OCI-LY3 (cell line): ENCODE data around the gene C1orf105.

Experiments
- H2AFZ ChIP-seq: fragments of 200-600, 300-600 bp; shearing (Covaris generic); 2 replicates; pipeline ENCODE4 v1.6.0; 2014; ENCODE audit warnings: antibody characterized with exemption, low read depth, low read length
- H3K27ac ChIP-seq: fragments of 200-600, 300-600 bp; sonication (generic); 2 replicates; pipeline ENCODE4 v1.5.1; 2014; ENCODE audit warnings: mild to moderate bottlenecking, low read length, moderate library complexity, mixed read lengths
- H3K27me3 ChIP-seq: fragments of 200-600, 300-600 bp; sonication (generic); 2 replicates; pipeline ENCODE4 v1.6.1; 2014; ENCODE audit warnings: low read depth, low read length, mixed read lengths
- H3K36me3 ChIP-seq: fragments of 200-600, 300-600 bp; sonication (generic); replicated peaks from 2 replicates; pipeline ENCODE3; 2014; ENCODE audit warnings: low read depth, low read length, mixed read lengths
- H3K4me1 ChIP-seq: fragments of 300-600, 200-600 bp; sonication (generic); 2 replicates; pipeline ENCODE4 v1.6.1; 2014; ENCODE audit warnings: low read length, mixed read lengths
- H3K4me2 ChIP-seq: fragments of 200-600, 300-600 bp; sonication (generic); 2 replicates; pipeline ENCODE4 v1.6.1; 2014; ENCODE audit warnings: low read length, mixed read lengths
- H3K4me3 ChIP-seq: fragments of 300-600, 200-600 bp; sonication (generic); 2 replicates; pipeline ENCODE4 v1.5.1; 2014; ENCODE audit warnings: antibody characterized with exemption, mild to moderate bottlenecking, low read length, moderate library complexity
- H3K79me2 ChIP-seq: fragments of 300-600, 200-600 bp; shearing (Covaris generic); 2 replicates; pipeline ENCODE4 v1.6.1; 2014; ENCODE audit warnings: mild to moderate bottlenecking, low read length, mixed read lengths
- H3K9ac ChIP-seq: fragments of 300-600, 200-600 bp; shearing (Covaris generic); 2 replicates; pipeline ENCODE4 v1.6.0; 2014; ENCODE audit warnings: mild to moderate bottlenecking, low read length, moderate library complexity
- H3K9me3 ChIP-seq: fragments of 200-600, 300-600 bp; shearing (Covaris generic); 2 replicates; pipeline ENCODE4 v1.6.1; 2014; ENCODE audit warnings: low read length, mixed read lengths; ENCODE audit not compliant: insufficient read depth
- H4K20me1 ChIP-seq: fragments of 200-600, 300-600 bp; sonication (generic); 2 replicates; pipeline ENCODE4 v1.6.1; 2016; ENCODE audit warnings: low read length, mixed read lengths; ENCODE audit not compliant: insufficient read depth
- CTCF ChIP-seq: fragments of 200-600, 300-600 bp; sonication (generic); IDR thresholded peaks from 2 replicates; pipeline ENCODE4 v1.5.1; 2014; ENCODE audit warnings: antibody characterized with exemption, low read length, low read depth
- EZH2phosphoT487 ChIP-seq: fragments of 200-600 bp; shearing (Covaris generic); IDR thresholded peaks from 2 replicates; pipeline ENCODE4 v1.6.1; 2018; ENCODE audit warnings: antibody characterized with exemption, mixed run types, low read depth

Gene C1orf105

GRCh38 chr1:172386046-172386445 is 34.4 kb upstream of the C1orf105 start:
- Histone ChIP-seq H3K4me2 (no peak overlapping the region), H3K9me3 (no peaks in the 10 kb centered on the region), H3K4me3 (no peak overlapping the region), H4K20me1 (no peaks in the 10 kb centered on the region), H3K79me2 (no peaks in the 10 kb centered on the region), H2AFZ (no peak overlapping the region), H3K27ac (no peak overlapping the region), H3K27me3 (no peaks in the 10 kb centered on the region), H3K36me3 (no peaks in the 10 kb centered on the region), H3K4me1 (peaks cover 61% of the 10 kb centered on the region), H3K9ac (no peak overlapping the region)
- TF ChIP-seq EZH2phosphoT487, result no peak
- TF ChIP-seq CTCF, result no peak

- H3K27me3 ChIP-seq, result no peaks in the 10 kb centered on the region
- no peak overlapping the region for H3K9ac ChIP-seq
- H3K79me2 ChIP-seq, result no peaks in the 10 kb centered on the region
- peak overlapping the region; percentile 93 for H3K27ac ChIP-seq
- no peak overlapping the region for H2AFZ ChIP-seq
- H3K36me3 ChIP-seq, result no peaks in the 10 kb centered on the region
- H3K4me3 ChIP-seq, result no peak overlapping the region
- H3K4me2 ChIP-seq, result no peak overlapping the region
- no peaks in the 10 kb centered on the region for H4K20me1 ChIP-seq
- TF ChIP-seq EZH2phosphoT487, result no peak
- TF ChIP-seq CTCF, result no peak
- no peaks in the 10 kb centered on the region for H3K9me3 ChIP-seq
- H3K4me1 ChIP-seq, result peaks cover 62% of the 10 kb centered on the region
These were observed 32.0 kb upstream of the C1orf105 start for GRCh38 chr1:172388490-172388889.

DNA sequence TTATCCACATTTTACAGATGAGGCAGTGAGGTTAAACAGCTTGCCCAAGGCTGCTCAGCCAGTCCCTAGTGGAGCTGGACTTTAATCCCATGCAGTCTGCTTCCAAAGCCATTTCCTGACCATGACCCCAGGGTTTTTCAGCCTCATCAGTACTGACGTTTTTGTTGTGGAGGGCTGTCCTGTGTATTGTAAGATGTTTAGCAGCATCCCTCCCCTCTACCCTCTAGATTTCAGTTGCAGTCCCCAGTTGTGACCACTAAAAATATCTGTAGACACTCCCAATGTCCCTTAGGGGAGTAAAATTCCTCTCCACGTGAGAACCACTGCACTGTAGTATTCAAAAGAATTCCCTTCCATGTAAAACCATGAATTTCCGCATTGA is 30.2 kb upstream of the C1orf105 start:
- H3K27ac ChIP-seq, result peak overlapping the region; percentile 93
- peak overlapping the region; percentile 88 for H3K4me2 ChIP-seq
- no peaks in the 10 kb centered on the region for H3K27me3 ChIP-seq
- no peaks in the 10 kb centered on the region for H4K20me1 ChIP-seq
- peak overlapping the region; percentile 94 for H3K9ac ChIP-seq
- no peak for TF ChIP-seq CTCF
- no peak for TF ChIP-seq EZH2phosphoT487
- no peaks in the 10 kb centered on the region for H3K79me2 ChIP-seq
- H2AFZ ChIP-seq, result peak overlapping the region; percentile 6; the same call in 1 of the 2 replicates
- peaks cover 70% of the 10 kb centered on the region for H3K4me1 ChIP-seq
- H3K4me3 ChIP-seq, result peak overlapping the region; percentile 69
- H3K9me3 ChIP-seq, result no peaks in the 10 kb centered on the region
- H3K36me3 ChIP-seq, result no peaks in the 10 kb centered on the region

- H3K36me3 ChIP-seq, result no peaks in the 10 kb centered on the region
- H3K9ac ChIP-seq, result peak overlapping the region; percentile 94
- TF ChIP-seq EZH2phosphoT487, result no peak
- H3K4me1 ChIP-seq, result peaks cover 76% of the 10 kb centered on the region
- no peak overlapping the region for H2AFZ ChIP-seq
- peak overlapping the region; percentile 93 for H3K27ac ChIP-seq
- H3K9me3 ChIP-seq, result no peaks in the 10 kb centered on the region
- H3K79me2 ChIP-seq, result no peaks in the 10 kb centered on the region
- no peaks in the 10 kb centered on the region for H3K27me3 ChIP-seq
- no peaks in the 10 kb centered on the region for H4K20me1 ChIP-seq
- H3K4me2 ChIP-seq, result peak overlapping the region; percentile 88
- peak overlapping the region; percentile 69 for H3K4me3 ChIP-seq
These were observed 29.6 kb upstream of the C1orf105 start for GRCh38 chr1:172390683-172391551.
